ENCODE data around the gene FAAP20. TPM values are rescaled to one million over a fixed set of nuclear protein-coding genes. Genes with fewer than 3 reads are reported as not detected.

Gene FAAP20
- total RNA-seq, 1 experiment from 2014 or later = 112 TPM

GRCh38 chr1:2150801-2151200 lies 43.8 kb downstream of the FAAP20 start:
- ChIA-PET RAD21 (ENCODE audit: low non-redundant PET in 1 of 2, low total read pairs in 2 of 2, uncharacterized antibody in 2 of 2, unreplicated experiment in 2 of 2) (no interaction called here), CTCF (interaction anchor here (1.9 kb wide), 1 partner anchor 11 kb away, joined by 8 read pairs; no protein-coding TSS in a partner anchor), POLR2A (no interaction called here)
- no peak overlapping the region for H2AFZ ChIP-seq (ENCODE audit: low read depth, low read length, poor library complexity, severe bottlenecking)
- H3K27me3 ChIP-seq (ENCODE audit: insufficient read depth, low read length) = no peaks in the 10 kb centered on the region
- no peaks in the 10 kb centered on the region for H4K20me1 ChIP-seq (ENCODE audit: insufficient read depth)
- H3K79me2 ChIP-seq (ENCODE audit: insufficient read depth, low read length) = no peaks in the 10 kb centered on the region
- H3K9ac ChIP-seq (ENCODE audit: low read length) = no peak overlapping the region
- ATAC-seq = no peak
- intact Hi-C loops (cut with micrococcal nuclease) = no loop called here
- H3K4me1 ChIP-seq (ENCODE audit: control insufficient read depth in 1 of 2, insufficient read depth in 2 of 2, low read length in 2 of 2) = no peaks in the 10 kb centered on the region
- H3K9me2 ChIP-seq (ENCODE audit: insufficient read depth) = no peaks in the 10 kb centered on the region
- no TSS peak for BruUV-seq (replicated peaks)
- no peak overlapping the region for H3K4me2 ChIP-seq (ENCODE audit: low read length)
- H3K27ac ChIP-seq (ENCODE audit: low read depth, low read length) = no peak overlapping the region
- H3K9me3 ChIP-seq (ENCODE audit: control insufficient read depth in 1 of 2, insufficient read depth in 1 of 2, low read depth in 1 of 2, low read length in 2 of 2) = peaks cover 0 to 4% of the 10 kb centered on the region in 2 experiments; a peak in 1 of 4 replicates
- H3K4me3 ChIP-seq (replicated peaks in 1 of 2; ENCODE audit: low read depth in 1 of 2, low read length in 2 of 2) = no peak overlapping the region
- no peak for DNase-seq (ENCODE audit: low read depth, low spot score)
- TF ChIP-seq ZFX (IDR thresholded peaks at IDR 0.05) (no peak), SRF (IDR thresholded peaks at IDR 0.05; ENCODE audit: low read depth) (no peak), SP1 (IDR thresholded peaks at IDR 0.05; ENCODE audit: low read depth) (no peak), ZBTB33 (IDR thresholded peaks at IDR 0.05; ENCODE audit: extremely low read depth, insufficient replicate concordance, low read length) (no peak), TCF7L2 (IDR thresholded peaks at IDR 0.05; ENCODE audit: borderline replicate concordance, extremely low read depth, insufficient read depth, insufficient read length) (no peak), CEBPB (IDR thresholded peaks at IDR 0.05; ENCODE audit: low read depth) (no peak), MAX (IDR thresholded peaks at IDR 0.05) (no peak), EZH2phosphoT487 (IDR thresholded peaks at IDR 0.05; ENCODE audit: borderline replicate concordance) (no peak), YY1 (IDR thresholded peaks at IDR 0.05; ENCODE audit: extremely low read depth, insufficient replicate concordance, low read depth, low read length) (no peak), SIN3A (IDR thresholded peaks at IDR 0.05; ENCODE audit: low read depth) (no peak), POLR2AphosphoS5 (IDR thresholded peaks at IDR 0.05; ENCODE audit: low read depth, low read length) (no peak), REST (IDR thresholded peaks at IDR 0.05; ENCODE audit: low read depth) (no peak)
- peaks cover 7 to 8% of the 10 kb centered on the region in 2 experiments; a peak in 3 of 4 replicates for H3K36me3 ChIP-seq (ENCODE audit: control insufficient read depth in 1 of 2, insufficient read depth in 2 of 2, low read length in 2 of 2)
